ENCODE data around the gene OFD1. TPM values are rescaled to one million over a fixed set of nuclear protein-coding genes. Genes with fewer than 3 reads are reported as not detected.

The OFD1 gene
- polyA plus RNA-seq, 1 of the 3 experiments (the other 2 are of a cell fraction): 13.4 TPM

DNA sequence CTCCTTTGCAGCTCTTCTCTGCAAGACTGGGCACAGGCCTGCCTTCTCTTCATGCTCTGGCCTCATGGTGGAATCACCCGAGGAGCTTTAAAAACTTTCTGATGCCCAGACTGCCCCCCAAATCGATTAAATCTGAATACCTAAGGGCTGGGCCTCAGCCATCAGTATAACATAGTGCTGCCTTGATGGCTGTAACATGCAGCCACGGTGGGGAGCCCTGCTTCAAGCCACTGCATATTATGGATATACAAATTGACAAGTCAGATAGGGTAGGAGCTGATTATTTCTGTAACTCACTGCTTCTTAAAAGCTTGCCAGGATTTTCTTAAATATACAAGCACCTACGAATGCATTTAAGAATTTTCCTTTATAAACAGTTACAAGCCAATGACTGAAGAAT lies 41.8 kb downstream of the OFD1 start:
- Histone ChIP-seq H3K9me2 (no peaks in the 10 kb centered on the region), H3K4me2 (no peak overlapping the region), H3K9ac (no peak overlapping the region), H3K4me1 (ENCODE audit: control insufficient read depth in 1 of 2, insufficient read depth in 2 of 2, low read depth in 1 of 2, low read length in 1 of 2) (no peaks in the 10 kb centered on the region; a peak in 1 of 4 replicates), H3K9me3 (no peaks in the 10 kb centered on the region), H4K20me1 (ENCODE audit: insufficient read depth) (no peaks in the 10 kb centered on the region), H3K27ac (ENCODE audit: low read depth in 2 of 2, low read length in 1 of 2) (no peak overlapping the region), H3F3A (replicated peaks; ENCODE audit: insufficient read depth) (no peaks in the 10 kb centered on the region), H3K27me3 (ENCODE audit: insufficient read depth) (no peaks in the 10 kb centered on the region), H3K36me3 (replicated peaks in 1 of 2; ENCODE audit: control insufficient read depth in 1 of 2, insufficient read depth in 2 of 2, low read length in 1 of 2) (peaks cover 34 to 50% of the 10 kb centered on the region in 2 experiments), H2AFZ (ENCODE audit: low read depth) (no peak overlapping the region), H3K4me3 (ENCODE audit: low read depth in 2 of 2, low read length in 1 of 2) (no peak overlapping the region), H3K79me2 (ENCODE audit: insufficient read depth) (no peaks in the 10 kb centered on the region)
- ChIA-PET CTCF (interaction anchor here (1.2 to 2.1 kb wide), 5 partner anchors 12 to 255 kb away, joined by 3 to 6 read pairs (median 5); no protein-coding TSS in a partner anchor), POLR2A (no interaction called here)
- DNase-seq: no peak
- 77% methylated on average over 4 of the region's 4 CpGs for WGBS (ENCODE audit: low lambda C conversion rate)
- TF ChIP-seq RAD21 (IDR thresholded peaks at IDR 0.05; ENCODE audit: low read length) (0 out of 2 replicates have a peak, but pooled peaks have one; percentile 6), CHD2 (IDR thresholded peaks at IDR 0.05; ENCODE audit: low read length, partially characterized antibody) (no peak)
- TF ChIP-seq, protein P1, sequence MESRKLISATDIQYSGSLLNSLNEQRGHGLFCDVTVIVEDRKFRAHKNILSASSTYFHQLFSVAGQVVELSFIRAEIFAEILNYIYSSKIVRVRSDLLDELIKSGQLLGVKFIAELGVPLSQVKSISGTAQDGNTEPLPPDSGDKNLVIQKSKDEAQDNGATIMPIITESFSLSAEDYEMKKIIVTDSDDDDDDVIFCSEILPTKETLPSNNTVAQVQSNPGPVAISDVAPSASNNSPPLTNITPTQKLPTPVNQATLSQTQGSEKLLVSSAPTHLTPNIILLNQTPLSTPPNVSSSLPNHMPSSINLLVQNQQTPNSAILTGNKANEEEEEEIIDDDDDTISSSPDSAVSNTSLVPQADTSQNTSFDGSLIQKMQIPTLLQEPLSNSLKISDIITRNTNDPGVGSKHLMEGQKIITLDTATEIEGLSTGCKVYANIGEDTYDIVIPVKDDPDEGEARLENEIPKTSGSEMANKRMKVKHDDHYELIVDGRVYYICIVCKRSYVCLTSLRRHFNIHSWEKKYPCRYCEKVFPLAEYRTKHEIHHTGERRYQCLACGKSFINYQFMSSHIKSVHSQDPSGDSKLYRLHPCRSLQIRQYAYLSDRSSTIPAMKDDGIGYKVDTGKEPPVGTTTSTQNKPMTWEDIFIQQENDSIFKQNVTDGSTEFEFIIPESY (IDR thresholded peaks at IDR 0.05; ENCODE audit: borderline replicate concordance, low read depth): no peak
- TF ChIP-seq, protein P2, sequence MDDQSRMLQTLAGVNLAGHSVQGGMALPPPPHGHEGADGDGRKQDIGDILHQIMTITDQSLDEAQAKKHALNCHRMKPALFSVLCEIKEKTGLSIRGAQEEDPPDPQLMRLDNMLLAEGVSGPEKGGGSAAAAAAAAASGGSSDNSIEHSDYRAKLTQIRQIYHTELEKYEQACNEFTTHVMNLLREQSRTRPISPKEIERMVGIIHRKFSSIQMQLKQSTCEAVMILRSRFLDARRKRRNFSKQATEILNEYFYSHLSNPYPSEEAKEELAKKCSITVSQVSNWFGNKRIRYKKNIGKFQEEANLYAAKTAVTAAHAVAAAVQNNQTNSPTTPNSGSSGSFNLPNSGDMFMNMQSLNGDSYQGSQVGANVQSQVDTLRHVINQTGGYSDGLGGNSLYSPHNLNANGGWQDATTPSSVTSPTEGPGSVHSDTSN (IDR thresholded peaks at IDR 0.05): no peak

DNA sequence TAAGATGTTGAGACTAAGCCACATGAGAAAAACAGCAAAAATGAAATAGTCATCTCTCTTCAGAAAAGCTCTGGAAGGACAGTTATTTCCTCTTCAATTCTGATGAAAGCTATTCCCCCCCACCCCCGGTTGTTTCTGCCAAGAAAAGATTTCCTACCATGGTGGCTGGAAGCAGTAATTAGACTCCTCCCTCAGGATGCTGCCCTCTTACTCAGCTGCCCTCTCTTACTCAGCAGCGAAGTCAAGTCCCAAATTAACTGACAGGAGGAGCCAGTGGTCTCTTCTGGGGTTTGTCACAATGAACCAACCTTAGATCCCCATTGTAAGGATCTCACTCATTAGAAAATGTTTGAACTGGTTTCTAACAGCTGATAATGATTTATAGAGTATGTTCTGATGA lies 44.4 kb downstream of the OFD1 start:
- Histone ChIP-seq H3F3A (replicated peaks; ENCODE audit: insufficient read depth) (no peaks in the 10 kb centered on the region), H3K9me3 (no peaks in the 10 kb centered on the region), H3K9ac (no peak overlapping the region), H3K4me1 (ENCODE audit: control insufficient read depth in 1 of 2, insufficient read depth in 2 of 2, low read depth in 1 of 2, low read length in 1 of 2) (no peaks in the 10 kb centered on the region; a peak in 1 of 4 replicates), H3K4me3 (ENCODE audit: low read depth in 2 of 2, low read length in 1 of 2) (no peak overlapping the region), H3K27me3 (ENCODE audit: insufficient read depth) (peaks cover 7% of the 10 kb centered on the region; the same call in 1 of the 2 replicates), H2AFZ (ENCODE audit: low read depth) (no peak overlapping the region), H3K9me2 (no peaks in the 10 kb centered on the region), H3K79me2 (ENCODE audit: insufficient read depth) (no peaks in the 10 kb centered on the region), H3K36me3 (replicated peaks in 1 of 2; ENCODE audit: control insufficient read depth in 1 of 2, insufficient read depth in 2 of 2, low read length in 1 of 2) (peaks cover 18 to 28% of the 10 kb centered on the region in 2 experiments), H3K4me2 (no peak overlapping the region), H4K20me1 (ENCODE audit: insufficient read depth) (no peaks in the 10 kb centered on the region), H3K27ac (ENCODE audit: low read depth in 2 of 2, low read length in 1 of 2) (no peak overlapping the region)
- no peak for DNase-seq
- ChIA-PET POLR2A (interaction anchor here (1.1 kb wide), 1 partner anchor 44 kb away, joined by 4 read pairs; the partner anchor contains the start of genes OFD1 and TRAPPC2), CTCF (interaction anchor here (0.7 kb wide), 1 partner anchor 14 kb away, joined by 3 read pairs; no protein-coding TSS in a partner anchor)
- 30% methylated on average over 2 of the region's 2 CpGs for WGBS (ENCODE audit: low lambda C conversion rate)
- no peak for TF ChIP-seq TCF12 (IDR thresholded peaks at IDR 0.05)
- no peak for TF ChIP-seq TAF1 (IDR thresholded peaks at IDR 0.05; ENCODE audit: borderline replicate concordance, low read depth, low read length)
- TF ChIP-seq RAD21 (IDR thresholded peaks at IDR 0.05; ENCODE audit: low read length): no peak
- TF ChIP-seq, protein P3, sequence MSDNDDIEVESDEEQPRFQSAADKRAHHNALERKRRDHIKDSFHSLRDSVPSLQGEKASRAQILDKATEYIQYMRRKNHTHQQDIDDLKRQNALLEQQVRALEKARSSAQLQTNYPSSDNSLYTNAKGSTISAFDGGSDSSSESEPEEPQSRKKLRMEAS (IDR thresholded peaks at IDR 0.05; ENCODE audit: low read depth): no peak
- no peak for TF ChIP-seq SMC3 (IDR thresholded peaks at IDR 0.05; ENCODE audit: low read depth, low read length)
- no peak for TF ChIP-seq FOXM1 (IDR thresholded peaks at IDR 0.05; ENCODE audit: low read depth)
- TF ChIP-seq MEF2A (IDR thresholded peaks at IDR 0.05; ENCODE audit: borderline replicate concordance, low read depth): no peak
- TF ChIP-seq, protein P4, sequence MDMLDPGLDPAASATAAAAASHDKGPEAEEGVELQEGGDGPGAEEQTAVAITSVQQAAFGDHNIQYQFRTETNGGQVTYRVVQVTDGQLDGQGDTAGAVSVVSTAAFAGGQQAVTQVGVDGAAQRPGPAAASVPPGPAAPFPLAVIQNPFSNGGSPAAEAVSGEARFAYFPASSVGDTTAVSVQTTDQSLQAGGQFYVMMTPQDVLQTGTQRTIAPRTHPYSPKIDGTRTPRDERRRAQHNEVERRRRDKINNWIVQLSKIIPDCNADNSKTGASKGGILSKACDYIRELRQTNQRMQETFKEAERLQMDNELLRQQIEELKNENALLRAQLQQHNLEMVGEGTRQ (IDR thresholded peaks at IDR 0.05; ENCODE audit: borderline replicate concordance, low read depth, low read length): no peak
- no peak for TF ChIP-seq NFIC (IDR thresholded peaks at IDR 0.05; ENCODE audit: borderline replicate concordance)
- TF ChIP-seq EP300 (IDR thresholded peaks at IDR 0.05; ENCODE audit: borderline replicate concordance in 1 of 2, low read depth in 1 of 2, low read length in 1 of 2): no peak
- TF ChIP-seq RFX5 (IDR thresholded peaks at IDR 0.05; ENCODE audit: low read length): no peak
- TF ChIP-seq, protein P5, sequence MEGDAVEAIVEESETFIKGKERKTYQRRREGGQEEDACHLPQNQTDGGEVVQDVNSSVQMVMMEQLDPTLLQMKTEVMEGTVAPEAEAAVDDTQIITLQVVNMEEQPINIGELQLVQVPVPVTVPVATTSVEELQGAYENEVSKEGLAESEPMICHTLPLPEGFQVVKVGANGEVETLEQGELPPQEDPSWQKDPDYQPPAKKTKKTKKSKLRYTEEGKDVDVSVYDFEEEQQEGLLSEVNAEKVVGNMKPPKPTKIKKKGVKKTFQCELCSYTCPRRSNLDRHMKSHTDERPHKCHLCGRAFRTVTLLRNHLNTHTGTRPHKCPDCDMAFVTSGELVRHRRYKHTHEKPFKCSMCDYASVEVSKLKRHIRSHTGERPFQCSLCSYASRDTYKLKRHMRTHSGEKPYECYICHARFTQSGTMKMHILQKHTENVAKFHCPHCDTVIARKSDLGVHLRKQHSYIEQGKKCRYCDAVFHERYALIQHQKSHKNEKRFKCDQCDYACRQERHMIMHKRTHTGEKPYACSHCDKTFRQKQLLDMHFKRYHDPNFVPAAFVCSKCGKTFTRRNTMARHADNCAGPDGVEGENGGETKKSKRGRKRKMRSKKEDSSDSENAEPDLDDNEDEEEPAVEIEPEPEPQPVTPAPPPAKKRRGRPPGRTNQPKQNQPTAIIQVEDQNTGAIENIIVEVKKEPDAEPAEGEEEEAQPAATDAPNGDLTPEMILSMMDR (IDR thresholded peaks at IDR 0.05): no peak
- TF ChIP-seq GABPA (IDR thresholded peaks at IDR 0.05; ENCODE audit: low read depth): no peak
- TF ChIP-seq, protein P6, sequence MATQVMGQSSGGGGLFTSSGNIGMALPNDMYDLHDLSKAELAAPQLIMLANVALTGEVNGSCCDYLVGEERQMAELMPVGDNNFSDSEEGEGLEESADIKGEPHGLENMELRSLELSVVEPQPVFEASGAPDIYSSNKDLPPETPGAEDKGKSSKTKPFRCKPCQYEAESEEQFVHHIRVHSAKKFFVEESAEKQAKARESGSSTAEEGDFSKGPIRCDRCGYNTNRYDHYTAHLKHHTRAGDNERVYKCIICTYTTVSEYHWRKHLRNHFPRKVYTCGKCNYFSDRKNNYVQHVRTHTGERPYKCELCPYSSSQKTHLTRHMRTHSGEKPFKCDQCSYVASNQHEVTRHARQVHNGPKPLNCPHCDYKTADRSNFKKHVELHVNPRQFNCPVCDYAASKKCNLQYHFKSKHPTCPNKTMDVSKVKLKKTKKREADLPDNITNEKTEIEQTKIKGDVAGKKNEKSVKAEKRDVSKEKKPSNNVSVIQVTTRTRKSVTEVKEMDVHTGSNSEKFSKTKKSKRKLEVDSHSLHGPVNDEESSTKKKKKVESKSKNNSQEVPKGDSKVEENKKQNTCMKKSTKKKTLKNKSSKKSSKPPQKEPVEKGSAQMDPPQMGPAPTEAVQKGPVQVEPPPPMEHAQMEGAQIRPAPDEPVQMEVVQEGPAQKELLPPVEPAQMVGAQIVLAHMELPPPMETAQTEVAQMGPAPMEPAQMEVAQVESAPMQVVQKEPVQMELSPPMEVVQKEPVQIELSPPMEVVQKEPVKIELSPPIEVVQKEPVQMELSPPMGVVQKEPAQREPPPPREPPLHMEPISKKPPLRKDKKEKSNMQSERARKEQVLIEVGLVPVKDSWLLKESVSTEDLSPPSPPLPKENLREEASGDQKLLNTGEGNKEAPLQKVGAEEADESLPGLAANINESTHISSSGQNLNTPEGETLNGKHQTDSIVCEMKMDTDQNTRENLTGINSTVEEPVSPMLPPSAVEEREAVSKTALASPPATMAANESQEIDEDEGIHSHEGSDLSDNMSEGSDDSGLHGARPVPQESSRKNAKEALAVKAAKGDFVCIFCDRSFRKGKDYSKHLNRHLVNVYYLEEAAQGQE (IDR thresholded peaks at IDR 0.05; ENCODE audit: low read depth, low read length): no peak
